Chondrocyte (in vitro differentiated cells): Measurements from ENCODE around the gene PPP1R37. TPM values are rescaled to one million over a fixed set of nuclear protein-coding genes. Genes with fewer than 3 reads are reported as not detected.

Source experiments
- DNase-seq: peaks from one replicate; pipeline ENCODE4 v3.0.0; 2021; ENCODE audit warnings: mixed read lengths, low spot score
- H3K27ac Mint-ChIP-seq: one replicate; pipeline ENCODE4 v1.8.0; 2021; ENCODE audit warnings: mild to moderate bottlenecking, moderate library complexity, mixed read lengths; ENCODE audit not compliant: unreplicated experiment
- H3K27me3 Mint-ChIP-seq: 2 replicates; pipeline ENCODE4 v1.8.0; 2021; ENCODE audit warnings: low read depth, mixed read lengths
- H3K36me3 Mint-ChIP-seq: 2 replicates; pipeline ENCODE4 v1.8.0; 2021; ENCODE audit warnings: low read depth, mixed read lengths
- H3K4me1 Mint-ChIP-seq: 2 replicates; pipeline ENCODE4 v1.8.0; 2021; ENCODE audit warnings: low read depth, mild to moderate bottlenecking, mixed read lengths
- H3K4me3 Mint-ChIP-seq: one replicate; pipeline ENCODE4 v1.8.0; 2021; ENCODE audit warnings: mild to moderate bottlenecking, moderate library complexity, mixed read lengths; ENCODE audit not compliant: unreplicated experiment
- H3K9me3 Mint-ChIP-seq: 2 replicates; pipeline ENCODE4 v1.8.0; 2021; ENCODE audit warnings: low read depth, mixed read lengths
- CTCF ChIP-seq: fragments of 200-600 bp; sonication (generic); IDR thresholded peaks from 2 replicates; pipeline ENCODE4 v1.5.0; 2021; ENCODE audit warnings: antibody characterized with exemption, mild to moderate bottlenecking, moderate library complexity
- total RNA-seq: library from RNA; stranded (reverse); gene quantifications from 3 replicates; pipeline ENCODE4 v1.2.1, GENCODE V29; 2021

The PPP1R37 gene
- total RNA-seq, 1 donor from 2014 or later = 30.2 TPM

- no peak for DNase-seq
- H3K27ac Mint-ChIP-seq = no peak overlapping the region
- TF ChIP-seq CTCF = no peak
- H3K36me3 Mint-ChIP-seq = no peaks in the 10 kb centered on the region
- peaks cover 3% of the 10 kb centered on the region for H3K4me1 Mint-ChIP-seq
- no peak overlapping the region for H3K4me3 Mint-ChIP-seq
- H3K9me3 Mint-ChIP-seq = no peaks in the 10 kb centered on the region
- peaks cover 4% of the 10 kb centered on the region for H3K27me3 Mint-ChIP-seq
Measured at GRCh38 chr19:45163751-45164460, 70.9 kb downstream of the PPP1R37 start.

- peak; percentile 10 for TF ChIP-seq CTCF
- H3K27me3 Mint-ChIP-seq = peaks cover 4% of the 10 kb centered on the region
- no peak for DNase-seq
- no peak overlapping the region for H3K4me3 Mint-ChIP-seq
- no peaks in the 10 kb centered on the region for H3K36me3 Mint-ChIP-seq
- H3K4me1 Mint-ChIP-seq = peaks cover 3% of the 10 kb centered on the region
- no peak overlapping the region for H3K27ac Mint-ChIP-seq
- no peaks in the 10 kb centered on the region for H3K9me3 Mint-ChIP-seq
Measured at GRCh38 chr19:45164577-45165335, 71.8 kb downstream of the PPP1R37 start.

- Mint-ChIP-seq H3K27ac (no peak overlapping the region), H3K4me1 (peaks cover 3% of the 10 kb centered on the region), H3K4me3 (no peak overlapping the region), H3K27me3 (no peaks in the 10 kb centered on the region), H3K36me3 (no peaks in the 10 kb centered on the region), H3K9me3 (no peaks in the 10 kb centered on the region)
- TF ChIP-seq CTCF = no peak
- DNase-seq = no peak
Measured at GRCh38 chr19:45166723-45167252, 73.8 kb downstream of the PPP1R37 start.

- peaks cover 3% of the 10 kb centered on the region for H3K4me1 Mint-ChIP-seq
Measured at GRCh38 chr19:45168767-45169351, 75.9 kb downstream of the PPP1R37 start.

More at GRCh38 chr19:45168767-45169351, 75.9 kb downstream of the PPP1R37 start:
- H3K9me3 Mint-ChIP-seq = no peaks in the 10 kb centered on the region
- DNase-seq = no peak
- TF ChIP-seq CTCF = no peak
- H3K4me3 Mint-ChIP-seq = no peak overlapping the region
- no peaks in the 10 kb centered on the region for H3K27me3 Mint-ChIP-seq
- H3K36me3 Mint-ChIP-seq = no peaks in the 10 kb centered on the region
- H3K27ac Mint-ChIP-seq = no peak overlapping the region
